ENCODE results near the gene DUSP16.
"Not testable (repeated sequence)": the region's sequence is repeated elsewhere in the genome, so short reads cannot be mapped to it uniquely, and the experiment has no call there.

The DUSP16 gene

DNA sequence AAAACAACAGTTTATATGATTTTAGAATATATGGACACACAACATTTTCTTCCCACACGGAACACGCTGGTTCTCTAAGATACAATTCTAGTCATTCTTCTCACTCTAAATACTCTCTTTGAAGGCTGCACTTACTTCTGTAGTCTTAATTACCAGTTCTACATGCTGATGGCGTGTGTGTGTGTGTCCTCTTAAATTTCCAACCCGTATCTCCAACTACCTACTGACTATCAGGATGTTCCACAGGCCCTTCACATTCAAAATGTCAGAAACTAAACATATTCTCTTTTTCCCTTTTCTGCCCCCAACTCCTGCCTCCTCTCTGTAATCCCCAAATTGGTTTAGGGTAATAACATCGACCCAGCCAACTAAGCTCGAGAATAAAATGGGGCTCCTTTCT lies 75.2 kb downstream of the DUSP16 start:
- DNase-seq = no peak

DNA sequence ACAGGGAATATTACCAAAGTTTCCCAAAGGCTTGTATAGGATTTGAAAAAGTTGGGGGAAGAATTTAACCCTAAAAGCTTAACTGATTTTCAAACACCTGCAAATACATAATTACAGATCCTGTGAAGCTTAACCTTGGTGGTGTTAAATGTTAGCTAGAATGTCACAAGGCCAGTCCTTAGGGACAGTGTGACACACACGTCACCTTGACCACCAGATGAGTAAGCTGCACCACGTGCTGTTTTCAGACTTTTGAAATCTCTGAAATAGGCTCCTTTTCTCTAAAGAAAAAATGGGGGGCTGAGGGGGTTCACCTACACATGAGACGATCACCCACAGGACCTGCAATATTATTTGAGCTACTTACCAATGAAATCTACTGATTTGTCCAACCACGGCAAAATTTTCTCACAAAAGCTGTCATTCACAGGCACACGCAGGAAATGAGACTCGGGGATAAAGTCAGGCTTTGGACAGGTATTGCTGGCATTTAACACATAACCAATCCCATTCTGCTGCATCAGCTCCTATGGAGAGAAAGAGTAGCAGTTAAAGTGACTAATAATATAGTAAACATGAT lies 75.9 kb downstream of the DUSP16 start:
- DNase-seq = no peak

DNA sequence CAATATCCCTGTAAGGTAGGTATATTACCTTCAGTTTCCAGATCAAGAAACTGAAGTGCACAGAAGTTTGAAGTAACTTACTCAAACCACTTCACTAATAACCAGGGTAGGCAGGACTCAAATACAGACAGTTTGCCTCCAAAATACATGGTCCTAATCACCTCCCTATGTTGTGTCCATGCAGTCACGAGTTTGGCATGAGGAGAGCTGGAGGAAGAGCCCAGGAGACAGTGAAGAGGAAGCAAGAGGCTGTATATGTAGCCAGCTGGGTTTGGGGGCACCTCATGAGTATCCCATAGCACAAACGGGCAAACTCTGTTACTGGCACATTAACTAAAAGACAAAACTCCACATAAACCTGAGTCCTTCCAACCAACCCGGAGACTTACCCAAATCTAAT lies 79.2 kb downstream of the DUSP16 start:
- no peak for DNase-seq

DNA sequence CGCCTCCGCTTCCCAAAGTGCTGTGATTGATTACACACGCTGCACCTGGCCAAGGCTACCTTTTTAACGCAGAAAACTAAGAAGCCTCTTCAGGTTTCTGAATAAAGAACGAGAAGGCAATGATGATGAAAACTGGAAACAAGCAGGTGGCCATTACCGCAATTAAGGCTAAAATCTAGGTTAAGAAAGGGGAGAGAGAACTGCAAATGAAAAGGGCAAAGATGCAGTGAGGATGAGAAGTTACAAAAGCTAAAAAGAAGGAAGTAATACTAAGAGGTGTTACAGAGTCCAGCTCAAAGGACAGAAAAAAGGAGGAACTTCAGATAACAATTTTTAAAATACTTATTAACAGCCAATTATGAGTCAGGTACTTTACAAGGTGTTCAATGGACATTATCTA lies 79.7 kb downstream of the DUSP16 start:
- DNase-seq = no peak

DNA sequence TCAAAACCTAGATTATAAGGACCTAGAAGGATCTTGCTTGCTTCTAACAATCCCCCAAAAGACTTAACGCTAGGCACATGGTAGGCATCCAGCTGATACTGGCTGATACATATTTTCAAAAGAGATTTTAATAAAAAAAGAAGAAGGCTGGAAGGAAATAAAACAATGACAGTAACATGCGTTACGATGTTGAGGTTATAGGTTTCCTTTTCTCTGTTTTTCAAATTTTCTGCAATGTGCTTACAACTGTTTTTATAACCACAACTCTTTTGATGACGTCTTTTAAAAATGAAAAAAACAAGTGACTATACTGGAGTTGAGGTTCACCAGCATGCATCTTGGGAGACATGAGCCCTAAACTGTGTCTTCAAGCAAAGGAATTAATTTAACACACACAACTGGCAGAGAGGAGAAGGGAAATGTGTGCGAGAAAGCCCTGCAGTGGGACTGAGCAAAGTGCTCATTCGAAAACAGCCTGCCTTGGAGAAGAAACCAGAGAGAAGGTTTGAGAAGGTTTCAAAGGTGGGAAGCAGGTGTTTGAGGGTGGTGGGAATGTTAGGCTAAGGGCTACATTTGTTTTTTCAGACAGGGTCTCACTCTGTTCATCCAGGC lies 80.4 kb downstream of the DUSP16 start:
- no peak for DNase-seq

DNA sequence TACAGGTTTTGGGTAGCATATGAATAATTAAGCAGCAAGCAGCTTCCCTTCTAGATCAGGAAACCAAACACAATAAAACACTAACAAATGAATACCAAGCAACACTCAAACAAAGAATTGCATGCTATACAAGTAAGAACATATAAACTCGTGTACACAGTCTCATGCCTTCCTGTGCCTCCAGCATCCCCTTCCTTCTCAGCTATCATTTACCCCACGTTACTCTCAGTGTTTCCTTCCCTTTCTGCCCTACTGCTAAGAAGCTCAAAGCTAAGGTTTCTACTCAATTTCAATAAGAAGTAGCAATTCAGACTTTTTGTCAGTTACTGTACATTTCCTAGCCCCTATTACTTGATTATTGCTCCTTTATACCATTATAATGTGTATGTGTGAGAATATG lies 81.0 kb downstream of the DUSP16 start:
- no peak for DNase-seq

DNA sequence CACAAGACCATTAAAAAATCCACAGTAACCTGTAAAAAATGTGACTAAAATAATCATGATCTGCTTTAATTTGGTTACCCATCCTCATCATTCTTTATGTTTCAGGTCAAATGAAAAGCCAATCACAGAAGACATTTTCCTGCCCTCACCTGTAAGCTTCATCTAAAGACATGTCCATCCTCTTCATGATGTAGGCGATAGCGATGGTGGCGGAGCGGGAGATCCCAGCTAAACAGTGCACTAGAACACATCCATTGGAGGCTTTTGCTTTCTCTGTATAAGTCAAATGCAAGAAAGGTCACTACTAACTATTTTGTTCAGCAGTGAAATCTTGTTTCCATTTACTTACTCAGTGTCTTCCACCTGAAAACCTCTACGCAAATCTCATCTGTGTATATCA lies 82.6 kb downstream of the DUSP16 start:
- no peak for DNase-seq

DNA sequence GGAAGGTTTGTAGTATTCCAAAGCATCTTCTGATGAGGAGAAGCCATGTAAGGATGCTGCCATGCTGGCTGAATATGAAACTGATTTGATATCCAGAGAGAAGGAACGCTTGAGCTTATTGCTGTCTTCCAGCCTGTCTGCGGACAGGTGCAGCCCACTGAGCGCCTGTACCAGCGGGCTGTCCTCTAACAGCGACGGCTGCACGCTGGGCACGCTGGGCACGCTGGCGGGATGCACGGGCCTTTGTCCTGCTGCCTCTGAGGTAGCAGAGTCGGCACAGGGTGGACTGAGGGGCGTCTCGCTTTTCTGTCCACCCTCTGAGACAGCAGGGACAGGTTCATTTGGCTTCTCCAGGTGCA lies 85.2 kb downstream of the DUSP16 start:
- DNase-seq = no peak

DNA sequence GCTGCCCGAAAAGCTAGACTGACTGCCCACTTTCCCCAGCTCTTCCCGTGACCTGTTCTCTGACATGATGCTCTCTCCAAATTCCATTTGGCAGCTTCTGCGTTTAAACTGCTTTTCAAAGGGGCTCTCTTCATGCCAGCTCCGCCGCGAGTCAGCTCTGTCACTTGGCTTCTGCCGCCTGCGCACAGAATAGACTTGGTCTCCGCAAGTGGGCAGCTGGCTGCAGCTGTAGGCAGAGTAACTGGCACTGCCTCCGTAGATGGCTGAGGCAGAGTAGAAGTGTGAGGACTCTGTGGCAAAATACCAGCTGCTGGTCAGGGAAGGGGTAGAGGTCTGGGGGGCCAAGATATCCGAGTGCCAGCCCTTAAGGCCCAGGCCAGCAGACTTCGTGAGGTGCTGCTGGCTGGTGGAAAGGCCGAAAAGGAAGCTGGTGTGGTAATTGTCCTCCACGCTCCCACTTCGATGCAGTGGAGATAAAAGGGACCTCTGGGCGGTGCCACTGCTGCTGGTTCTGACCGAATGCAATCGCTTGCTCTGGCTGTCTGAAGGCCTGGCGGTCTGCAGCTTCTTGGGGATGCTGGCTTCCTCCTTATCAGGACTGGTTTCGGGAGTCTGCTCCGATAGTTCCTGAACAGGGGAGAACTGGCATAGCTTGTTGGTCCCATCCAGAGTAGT lies 85.7 kb downstream of the DUSP16 start:
- no peak for DNase-seq

DNA sequence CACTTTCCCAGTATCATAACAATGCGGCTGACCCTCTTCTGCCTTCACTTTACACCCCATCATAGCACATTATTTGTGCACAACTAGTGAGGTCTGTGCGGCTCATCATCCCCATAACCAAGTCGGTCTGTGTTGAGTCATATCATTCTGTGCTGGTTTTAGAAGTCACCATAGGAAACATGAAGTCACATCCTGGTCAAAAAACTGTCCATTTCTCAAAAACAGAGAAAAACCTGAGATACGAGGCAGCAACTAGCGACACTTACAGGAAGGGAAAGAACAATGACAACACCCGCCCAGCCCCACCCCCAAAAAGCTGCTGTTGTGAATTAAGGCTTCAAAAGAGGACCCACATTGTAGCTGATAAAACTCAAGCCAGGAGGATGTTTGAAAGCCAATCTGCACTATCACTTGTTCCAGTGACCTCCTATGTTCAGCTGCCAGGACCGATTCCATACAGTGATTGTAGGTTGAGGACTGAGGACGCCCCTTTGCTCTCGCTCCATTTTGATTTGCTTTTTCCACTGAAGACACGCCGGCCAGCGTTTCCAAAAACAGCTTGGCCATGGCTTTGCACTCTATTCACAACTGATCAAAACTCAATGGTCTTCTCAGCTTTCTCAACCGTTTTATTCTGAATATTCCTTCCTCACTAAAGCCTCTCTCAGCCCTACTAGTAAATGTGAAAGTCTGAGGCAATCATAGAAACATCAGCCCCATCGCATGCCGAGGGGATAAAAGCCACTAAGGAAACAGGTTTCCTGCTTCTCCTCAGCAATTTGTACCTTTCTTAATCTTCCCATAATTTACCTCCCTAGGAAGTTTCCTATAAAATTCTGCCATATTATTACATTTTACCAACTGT lies 87.5 kb downstream of the DUSP16 start:
- no peak for DNase-seq

DNA sequence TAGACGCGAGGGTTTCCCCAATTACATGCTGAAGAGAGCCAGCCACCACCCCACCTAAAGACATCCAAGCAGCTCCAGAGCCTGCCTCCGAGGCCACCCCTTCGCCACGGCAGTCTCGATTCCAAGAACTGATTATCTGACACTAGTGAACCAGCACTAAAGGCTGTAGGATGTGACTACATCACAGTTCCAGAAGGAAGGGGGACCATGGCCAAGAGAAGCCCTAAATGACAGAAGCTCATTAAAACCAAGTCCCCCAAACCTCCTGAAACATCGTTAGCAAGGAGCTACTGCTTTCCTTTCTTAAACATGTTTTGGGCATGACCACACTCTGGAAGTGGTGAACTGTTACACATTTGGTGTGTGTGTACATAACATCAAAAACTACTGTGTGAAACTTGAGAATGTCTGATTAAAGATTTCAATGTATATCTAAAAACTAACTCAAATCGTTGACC lies 88.2 kb downstream of the DUSP16 start:
- DNase-seq = no peak

DNA sequence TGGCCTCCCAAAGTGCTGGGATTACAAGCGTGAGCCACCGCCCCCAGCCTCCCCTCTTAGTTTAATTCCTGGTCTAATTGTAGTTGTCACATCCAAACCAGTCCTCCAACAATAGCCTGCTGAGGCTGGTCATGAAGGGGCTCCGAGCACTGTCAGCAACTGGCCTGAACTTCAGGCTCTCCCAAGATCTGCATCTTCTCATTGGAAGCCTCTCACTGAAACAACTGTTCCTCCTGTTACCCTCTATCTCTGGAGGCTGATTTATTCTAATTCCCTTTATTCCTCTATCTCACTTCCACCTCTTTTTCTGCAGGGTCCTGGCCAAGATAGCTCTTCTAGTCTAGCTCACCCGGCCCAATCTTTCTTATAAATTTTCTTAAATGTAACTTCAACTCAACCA lies 89.4 kb downstream of the DUSP16 start:
- no peak for DNase-seq

DNA sequence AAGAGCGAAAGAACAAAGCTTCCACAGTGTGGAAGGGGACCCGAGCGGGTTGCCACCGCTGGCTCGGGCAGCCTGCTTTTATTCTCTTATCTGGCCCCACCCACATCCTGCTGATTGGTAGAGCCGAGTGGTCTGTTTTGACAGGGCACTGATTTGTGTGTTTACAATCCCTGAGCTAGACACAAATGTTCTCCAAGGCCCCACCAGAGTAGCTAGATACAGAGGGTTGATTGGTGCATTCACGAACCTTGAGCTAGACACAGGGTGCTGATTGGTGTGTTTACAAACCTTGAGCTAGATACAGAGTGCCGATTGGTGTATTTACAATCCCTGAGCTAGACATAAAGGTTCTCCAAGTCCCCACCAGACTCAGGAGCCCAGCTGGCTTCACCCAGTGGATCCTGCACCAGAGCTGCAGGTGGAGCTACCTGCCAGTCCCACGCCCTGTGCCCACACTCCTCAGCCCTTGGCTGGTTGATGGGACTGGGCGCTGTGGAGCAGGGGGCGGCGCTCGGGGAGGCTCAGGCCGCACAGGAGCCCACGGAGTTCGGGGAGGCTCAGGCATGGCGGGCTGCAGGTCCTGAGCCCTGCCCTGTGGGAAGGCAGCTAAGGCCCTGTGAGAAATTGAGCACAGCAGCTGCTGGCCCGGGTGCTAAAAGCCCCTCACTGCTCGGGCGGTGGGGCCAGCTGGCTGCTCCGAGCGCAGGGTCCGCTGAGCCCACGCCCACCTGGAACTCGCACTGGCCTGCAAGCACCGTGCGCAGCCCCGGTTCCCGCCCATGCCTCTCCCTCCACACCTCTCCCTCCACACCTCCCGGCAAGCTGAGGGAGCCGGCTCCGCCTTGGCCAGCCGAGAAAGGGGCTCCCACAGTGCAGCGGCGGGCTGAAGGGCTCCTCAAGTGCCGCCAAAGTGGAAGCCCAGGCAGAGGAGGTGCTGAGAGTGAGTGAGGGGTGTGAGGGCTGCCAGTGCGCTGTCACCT lies 90.4 kb downstream of the DUSP16 start:
- DNase-seq = not testable (repeated sequence)

DNA sequence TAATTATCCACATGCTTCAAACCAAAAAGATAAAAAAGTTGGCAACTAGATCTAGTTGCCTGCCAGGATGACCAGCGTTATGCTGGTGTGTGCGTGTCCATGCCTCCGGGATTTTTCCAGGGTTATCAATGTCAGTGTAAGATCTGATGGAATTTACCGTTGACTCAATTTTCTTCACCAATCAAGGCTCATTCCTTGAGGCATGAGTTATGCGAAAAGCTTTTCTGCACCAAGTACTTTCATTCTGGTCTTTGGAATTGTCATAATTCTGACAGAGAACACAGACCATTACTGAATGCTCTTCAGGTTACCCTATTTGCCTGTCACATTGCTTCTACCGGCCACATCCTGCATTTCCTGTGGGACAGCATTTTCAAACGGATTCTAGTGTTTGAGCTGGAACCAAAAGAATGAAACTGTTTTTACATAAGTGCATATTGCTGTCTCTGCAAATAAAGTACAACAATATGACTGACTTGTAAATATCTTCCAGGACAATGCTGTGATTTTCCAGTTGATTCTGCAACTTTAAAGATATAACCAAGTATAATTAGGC lies 91.8 kb downstream of the DUSP16 start:
- DNase-seq = no peak

DNA sequence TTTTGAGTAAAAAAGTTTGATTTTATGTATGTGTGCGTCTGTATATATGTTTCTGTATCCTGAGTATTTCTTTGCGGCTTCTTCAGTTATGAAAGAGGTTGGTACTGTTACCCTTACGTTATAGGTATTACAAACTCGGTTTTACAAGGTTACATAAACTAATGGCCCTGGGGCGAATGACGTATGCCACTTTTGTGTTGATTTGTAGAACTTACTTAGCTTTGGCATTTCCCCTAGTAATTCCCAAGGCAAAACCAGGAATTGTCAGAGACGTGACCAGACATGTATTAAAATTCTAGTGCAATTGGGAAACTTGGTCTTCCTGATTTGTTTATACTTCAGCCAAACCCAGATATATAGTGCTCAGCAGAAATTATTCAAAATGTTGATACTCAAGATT lies 93.3 kb downstream of the DUSP16 start:
- no peak for DNase-seq

DNA sequence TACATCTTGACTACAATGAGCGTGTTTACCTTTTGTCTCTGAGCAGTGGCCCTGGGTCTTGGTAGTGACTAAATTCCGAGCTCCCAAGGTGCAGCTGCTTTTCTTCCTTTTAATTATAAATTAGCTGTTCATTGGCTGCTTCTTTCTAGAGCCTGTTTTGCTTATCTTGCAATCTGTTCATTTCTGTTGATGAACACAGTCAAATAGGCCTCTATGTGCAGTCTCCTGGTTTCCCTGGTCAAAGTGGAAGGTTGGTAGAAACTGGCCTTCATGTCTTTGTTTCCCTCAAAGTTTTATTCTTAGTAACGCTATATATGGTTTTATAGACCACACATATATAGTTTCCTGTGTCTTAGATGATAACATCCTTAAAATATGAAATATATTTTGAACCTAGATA lies 94.1 kb downstream of the DUSP16 start:
- no peak for DNase-seq

DNA sequence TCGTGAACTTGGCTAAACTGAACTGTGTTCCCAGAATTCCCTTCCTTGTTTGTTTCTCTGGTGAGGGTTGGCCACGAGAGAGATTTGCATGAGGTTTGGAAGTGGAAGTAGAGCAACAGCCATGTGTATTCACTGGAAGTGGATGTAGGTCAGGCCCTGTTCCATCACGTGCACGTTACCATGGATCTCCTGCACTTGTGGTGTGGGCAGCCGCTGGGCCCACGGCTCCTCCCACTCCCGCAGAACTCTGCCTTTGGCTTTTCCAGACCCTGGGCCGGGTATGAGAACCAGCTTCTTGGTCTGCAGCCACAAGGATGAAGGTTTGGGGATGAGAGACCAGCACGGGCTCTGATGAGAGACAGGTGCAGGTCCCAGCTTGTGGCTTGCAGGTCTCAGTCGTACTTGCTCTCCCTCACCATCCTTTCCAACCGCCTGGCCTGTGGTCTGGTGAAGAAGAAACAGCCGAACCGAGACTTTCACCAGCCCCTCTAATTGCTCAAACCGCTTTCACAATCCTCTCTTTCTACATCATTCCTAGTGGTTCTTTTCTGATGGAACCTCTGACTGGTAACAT lies 94.9 kb downstream of the DUSP16 start:
- DNase-seq = no peak

DNA sequence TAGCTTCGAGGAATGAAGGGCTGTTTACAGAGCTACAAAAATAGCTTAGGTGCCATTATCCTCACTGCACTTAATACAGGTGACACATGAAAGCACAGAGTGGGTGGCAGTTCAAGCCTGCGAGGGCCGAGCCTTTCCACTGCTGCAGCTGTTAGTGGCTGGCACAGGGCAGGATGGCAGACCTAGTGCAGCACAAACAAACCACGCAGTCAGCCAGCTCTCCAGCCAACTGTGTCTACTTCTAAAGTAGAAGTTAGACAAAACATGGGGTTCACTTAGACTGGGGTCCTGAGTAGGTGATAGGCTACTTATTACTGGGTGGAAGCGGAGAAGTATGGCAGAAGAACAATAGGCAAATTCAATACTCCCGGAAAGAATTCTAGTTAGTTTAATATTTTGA lies 95.4 kb downstream of the DUSP16 start:
- no peak for DNase-seq

DNA sequence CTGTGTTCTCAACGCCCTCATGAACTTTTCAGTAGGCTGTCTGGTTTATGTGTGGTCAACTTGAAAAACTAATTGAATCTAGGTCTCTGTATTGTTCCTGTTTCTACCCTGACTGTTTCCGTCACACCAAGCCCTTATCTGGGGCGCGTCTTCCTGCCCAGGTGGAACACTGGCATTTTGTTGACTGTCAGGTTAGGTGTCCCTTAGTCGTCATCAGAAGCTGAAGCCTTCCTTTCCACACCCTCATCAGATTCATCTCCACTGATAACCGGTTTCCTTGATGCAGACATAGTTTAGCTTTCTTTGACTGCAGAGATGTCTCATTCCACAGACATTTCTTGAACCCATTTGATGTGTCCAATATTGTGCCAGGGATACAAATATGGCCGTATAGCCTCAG lies 96.5 kb downstream of the DUSP16 start:
- no peak for DNase-seq

DNA sequence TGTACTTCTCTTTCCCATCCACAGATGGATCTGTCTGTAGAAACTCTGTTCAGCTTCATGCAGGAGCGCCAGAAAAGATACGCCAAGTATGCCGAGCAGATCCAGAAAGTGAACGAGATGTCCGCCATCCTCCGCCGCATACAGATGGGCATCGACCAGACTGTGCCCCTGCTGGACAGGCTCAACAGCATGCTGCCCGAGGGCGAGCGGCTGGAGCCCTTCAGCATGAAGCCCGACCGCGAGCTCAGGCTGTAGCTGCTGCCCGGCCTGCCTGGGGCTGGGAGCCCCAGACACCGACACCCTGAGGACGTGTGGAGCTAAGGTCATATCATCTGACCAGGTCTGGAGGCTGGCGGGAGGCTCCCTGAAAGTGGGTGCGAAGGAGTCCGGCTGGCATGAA lies 97.1 kb downstream of the DUSP16 start:
- DNase-seq = no peak

DNA sequence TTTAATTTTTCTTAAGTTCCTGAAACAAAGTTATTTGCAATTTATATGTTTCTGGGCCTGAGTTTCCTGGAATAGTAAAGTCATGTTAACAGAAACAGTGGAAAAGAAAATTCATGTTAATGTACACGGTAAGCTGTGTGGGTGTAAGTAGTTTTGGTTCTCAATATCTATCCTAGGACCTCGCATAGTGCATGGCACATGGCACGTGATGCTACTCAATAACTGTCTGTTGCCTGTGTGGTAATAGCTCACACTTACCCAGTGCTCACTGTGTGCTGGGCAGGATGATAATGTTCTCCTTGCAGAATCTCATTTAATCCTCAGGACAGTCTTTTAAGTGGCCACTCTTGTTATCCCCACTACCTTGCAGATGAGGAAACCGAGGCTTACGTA lies 100.7 kb downstream of the DUSP16 start:
- no peak for DNase-seq

All from NCI-H1436 treated with DMSO at 0.1 percent for 48 hours (cell line).